ENCODE results near the gene CXorf66.
"Not testable (repeated sequence)": the region's sequence is repeated elsewhere in the genome, so short reads cannot be mapped to it uniquely, and the experiment has no call there.

Gene CXorf66

GRCh38 chrX:139965421-139965820, at the start of gene CXorf66:
TSS of gene CXorf66 (minus strand) at chrX:139965521. CDS start at chrX:139965496, 25 bp downstream.
- Histone ChIP-seq H3K36me3 (ENCODE audit: control insufficient read depth, insufficient read depth, low read length) (no peaks in the 10 kb centered on the region), H3K4me3 (ENCODE audit: low read length) (no peak within 1 kb of the TSS), H3K9ac (ENCODE audit: low read length) (no peak within 1 kb of the TSS), H3K27me3 (ENCODE audit: control insufficient read depth, insufficient read depth, low read length) (no peaks in the 10 kb centered on the region), H3K4me1 (ENCODE audit: control insufficient read depth, insufficient read depth, low read length) (no peaks in the 10 kb centered on the region), H3K9me3 (ENCODE audit: control insufficient read depth, low read length) (no peaks in the 10 kb centered on the region)

- Histone ChIP-seq H3K27me3 (ENCODE audit: control insufficient read depth, insufficient read depth, low read length) (no peaks in the 10 kb centered on the region), H3K4me3 (ENCODE audit: low read length) (no peak overlapping the region), H3K9me3 (ENCODE audit: control insufficient read depth, low read length) (no peaks in the 10 kb centered on the region), H3K4me1 (ENCODE audit: control insufficient read depth, insufficient read depth, low read length) (no peaks in the 10 kb centered on the region), H3K9ac (ENCODE audit: low read length) (no peak overlapping the region), H3K36me3 (ENCODE audit: control insufficient read depth, insufficient read depth, low read length) (no peaks in the 10 kb centered on the region)
Measured at GRCh38 chrX:139982856-139983255, 17.5 kb upstream of the CXorf66 start.

GRCh38 chrX:139974471-139974870, 9.2 kb upstream of the CXorf66 start:
- Histone ChIP-seq H3K9me3 (ENCODE audit: control insufficient read depth, low read length) (no peaks in the 10 kb centered on the region), H3K9ac (ENCODE audit: low read length) (no peak overlapping the region), H3K36me3 (ENCODE audit: control insufficient read depth, insufficient read depth, low read length) (no peaks in the 10 kb centered on the region), H3K4me3 (ENCODE audit: low read length) (no peak overlapping the region), H3K4me1 (ENCODE audit: control insufficient read depth, insufficient read depth, low read length) (no peaks in the 10 kb centered on the region), H3K27me3 (ENCODE audit: control insufficient read depth, insufficient read depth, low read length) (no peaks in the 10 kb centered on the region)

GRCh38 chrX:139972629-139973624, 7.6 kb upstream of the CXorf66 start:
- no peaks in the 10 kb centered on the region for H3K4me1 ChIP-seq (ENCODE audit: control insufficient read depth, insufficient read depth, low read length)
- H3K9ac ChIP-seq (ENCODE audit: low read length): no peak overlapping the region
- no peaks in the 10 kb centered on the region for H3K9me3 ChIP-seq (ENCODE audit: control insufficient read depth, low read length)
- H3K36me3 ChIP-seq (ENCODE audit: control insufficient read depth, insufficient read depth, low read length): no peaks in the 10 kb centered on the region
- H3K27me3 ChIP-seq (ENCODE audit: control insufficient read depth, insufficient read depth, low read length): no peaks in the 10 kb centered on the region
- H3K4me3 ChIP-seq (ENCODE audit: low read length): no peak overlapping the region

- H3K9me3 ChIP-seq (ENCODE audit: control insufficient read depth, low read length): no peaks in the 10 kb centered on the region
- H3K27me3 ChIP-seq (ENCODE audit: control insufficient read depth, insufficient read depth, low read length): no peaks in the 10 kb centered on the region
- H3K36me3 ChIP-seq (ENCODE audit: control insufficient read depth, insufficient read depth, low read length): no peaks in the 10 kb centered on the region
- H3K9ac ChIP-seq (ENCODE audit: low read length): no peak overlapping the region
- H3K4me3 ChIP-seq (ENCODE audit: low read length): no peak overlapping the region
- H3K4me1 ChIP-seq (ENCODE audit: control insufficient read depth, insufficient read depth, low read length): no peaks in the 10 kb centered on the region
Measured at GRCh38 chrX:139972113-139972512, 6.8 kb upstream of the CXorf66 start.

- Histone ChIP-seq H3K27me3 (ENCODE audit: control insufficient read depth, insufficient read depth, low read length) (no peaks in the 10 kb centered on the region), H3K36me3 (ENCODE audit: control insufficient read depth, insufficient read depth, low read length) (no peaks in the 10 kb centered on the region), H3K4me1 (ENCODE audit: control insufficient read depth, insufficient read depth, low read length) (no peaks in the 10 kb centered on the region), H3K4me3 (ENCODE audit: low read length) (no peak overlapping the region), H3K9ac (ENCODE audit: low read length) (no peak overlapping the region), H3K9me3 (ENCODE audit: control insufficient read depth, low read length) (no peaks in the 10 kb centered on the region)
Measured at GRCh38 chrX:139971394-139971749, 6.1 kb upstream of the CXorf66 start.

GRCh38 chrX:139969286-139969685, 4.0 kb upstream of the CXorf66 start:
- H3K27me3 ChIP-seq (ENCODE audit: control insufficient read depth, insufficient read depth, low read length): no peaks in the 10 kb centered on the region
- no peak overlapping the region for H3K9ac ChIP-seq (ENCODE audit: low read length)
- no peaks in the 10 kb centered on the region for H3K4me1 ChIP-seq (ENCODE audit: control insufficient read depth, insufficient read depth, low read length)

GRCh38 chrX:139967750-139968149, 2.4 kb upstream of the CXorf66 start:
- no peak overlapping the region for H3K4me3 ChIP-seq (ENCODE audit: low read length)
- H3K27me3 ChIP-seq (ENCODE audit: control insufficient read depth, insufficient read depth, low read length): no peaks in the 10 kb centered on the region
- H3K9me3 ChIP-seq (ENCODE audit: control insufficient read depth, low read length): no peaks in the 10 kb centered on the region
- H3K4me1 ChIP-seq (ENCODE audit: control insufficient read depth, insufficient read depth, low read length): no peaks in the 10 kb centered on the region
- no peaks in the 10 kb centered on the region for H3K36me3 ChIP-seq (ENCODE audit: control insufficient read depth, insufficient read depth, low read length)
- H3K9ac ChIP-seq (ENCODE audit: low read length): no peak overlapping the region

More at GRCh38 chrX:139969286-139969685, 4.0 kb upstream of the CXorf66 start:
- H3K9me3 ChIP-seq (ENCODE audit: control insufficient read depth, low read length): no peaks in the 10 kb centered on the region
- no peak overlapping the region for H3K4me3 ChIP-seq (ENCODE audit: low read length)
- no peaks in the 10 kb centered on the region for H3K36me3 ChIP-seq (ENCODE audit: control insufficient read depth, insufficient read depth, low read length)

GRCh38 chrX:139967300-139967699, 2.0 kb upstream of the CXorf66 start:
- H3K9ac ChIP-seq (ENCODE audit: low read length): no peak overlapping the region
- H3K27me3 ChIP-seq (ENCODE audit: control insufficient read depth, insufficient read depth, low read length): no peaks in the 10 kb centered on the region
- no peaks in the 10 kb centered on the region for H3K36me3 ChIP-seq (ENCODE audit: control insufficient read depth, insufficient read depth, low read length)
- no peak overlapping the region for H3K4me3 ChIP-seq (ENCODE audit: low read length)
- H3K4me1 ChIP-seq (ENCODE audit: control insufficient read depth, insufficient read depth, low read length): no peaks in the 10 kb centered on the region
- no peaks in the 10 kb centered on the region for H3K9me3 ChIP-seq (ENCODE audit: control insufficient read depth, low read length)

- H3K9ac ChIP-seq (ENCODE audit: low read length); H3K4me1 ChIP-seq (ENCODE audit: control insufficient read depth, insufficient read depth, low read length); H3K9me3 ChIP-seq (ENCODE audit: control insufficient read depth, low read length); H3K4me3 ChIP-seq (ENCODE audit: low read length); H3K27me3 ChIP-seq (ENCODE audit: control insufficient read depth, insufficient read depth, low read length); H3K36me3 ChIP-seq (ENCODE audit: control insufficient read depth, insufficient read depth, low read length): not testable (repeated sequence)
Measured at GRCh38 chrX:139966159-139966558, 838 bp upstream of the CXorf66 start.

- H3K9ac ChIP-seq (ENCODE audit: low read length); H3K27me3 ChIP-seq (ENCODE audit: control insufficient read depth, insufficient read depth, low read length); H3K36me3 ChIP-seq (ENCODE audit: control insufficient read depth, insufficient read depth, low read length); H3K9me3 ChIP-seq (ENCODE audit: control insufficient read depth, low read length); H3K4me1 ChIP-seq (ENCODE audit: control insufficient read depth, insufficient read depth, low read length); H3K4me3 ChIP-seq (ENCODE audit: low read length): not testable (repeated sequence)
Measured at GRCh38 chrX:139961091-139961490, 4.2 kb downstream of the CXorf66 start.

GRCh38 chrX:139949703-139950102, 15.6 kb downstream of the CXorf66 start:
- no peaks in the 10 kb centered on the region for H3K4me1 ChIP-seq (ENCODE audit: control insufficient read depth, insufficient read depth, low read length)
- no peaks in the 10 kb centered on the region for H3K9me3 ChIP-seq (ENCODE audit: control insufficient read depth, low read length)
- no peaks in the 10 kb centered on the region for H3K27me3 ChIP-seq (ENCODE audit: control insufficient read depth, insufficient read depth, low read length)
- no peak overlapping the region for H3K4me3 ChIP-seq (ENCODE audit: low read length)
- no peak overlapping the region for H3K9ac ChIP-seq (ENCODE audit: low read length)
- H3K36me3 ChIP-seq (ENCODE audit: control insufficient read depth, insufficient read depth, low read length): no peaks in the 10 kb centered on the region

Measured in mucosa of stomach (tissue), 1 donor.